NCI-H1930 (cell line): ENCODE data around the gene TTC12.
A peak's percentile ranks its signal among the peaks of the same experiment; 100 is the strongest.

Experiments
- DNase-seq, 2 experiments: peaks; one replicate each; lab custom pipeline; 2025; lab: John Stamatoyannopoulos, UW

The TTC12 gene, protein sequence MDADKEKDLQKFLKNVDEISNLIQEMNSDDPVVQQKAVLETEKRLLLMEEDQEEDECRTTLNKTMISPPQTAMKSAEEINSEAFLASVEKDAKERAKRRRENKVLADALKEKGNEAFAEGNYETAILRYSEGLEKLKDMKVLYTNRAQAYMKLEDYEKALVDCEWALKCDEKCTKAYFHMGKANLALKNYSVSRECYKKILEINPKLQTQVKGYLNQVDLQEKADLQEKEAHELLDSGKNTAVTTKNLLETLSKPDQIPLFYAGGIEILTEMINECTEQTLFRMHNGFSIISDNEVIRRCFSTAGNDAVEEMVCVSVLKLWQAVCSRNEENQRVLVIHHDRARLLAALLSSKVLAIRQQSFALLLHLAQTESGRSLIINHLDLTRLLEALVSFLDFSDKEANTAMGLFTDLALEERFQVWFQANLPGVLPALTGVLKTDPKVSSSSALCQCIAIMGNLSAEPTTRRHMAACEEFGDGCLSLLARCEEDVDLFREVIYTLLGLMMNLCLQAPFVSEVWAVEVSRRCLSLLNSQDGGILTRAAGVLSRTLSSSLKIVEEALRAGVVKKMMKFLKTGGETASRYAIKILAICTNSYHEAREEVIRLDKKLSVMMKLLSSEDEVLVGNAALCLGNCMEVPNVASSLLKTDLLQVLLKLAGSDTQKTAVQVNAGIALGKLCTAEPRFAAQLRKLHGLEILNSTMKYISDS

GRCh38 chr11:113314389-113315301 lies at the start of gene TTC12:
TSS of gene TTC12 (plus strand) at chr11:113314583. CDS start at chr11:113316258, 1,675 bp downstream.
- DNase-seq, result peak; percentile 85 to 86

GRCh38 chr11:113265362-113265761 lies 49.0 kb upstream of the TTC12 start:
- DNase-seq, result no peak

- DNase-seq, result no peak
These were observed 46.9 kb upstream of the TTC12 start for GRCh38 chr11:113267493-113267892.

DNA sequence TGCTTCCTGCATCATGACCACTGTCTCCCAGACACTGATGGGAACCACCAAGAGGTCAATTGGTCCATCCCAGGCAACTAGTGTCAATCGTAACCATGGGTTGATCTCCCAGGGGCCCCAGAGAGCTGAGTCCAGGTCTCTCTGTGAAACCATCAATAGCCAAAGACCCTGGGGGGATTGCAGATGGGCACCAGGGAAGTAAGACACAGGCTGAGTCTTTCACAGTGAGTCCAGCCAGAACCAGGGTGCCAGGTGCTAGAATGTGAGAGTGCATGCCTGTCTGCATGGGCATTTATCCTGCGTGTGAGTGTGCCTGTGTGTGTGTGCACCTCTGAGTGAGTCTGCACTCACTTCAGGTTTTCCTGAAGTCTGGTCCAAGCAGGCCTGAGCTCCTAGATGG lies 45.3 kb upstream of the TTC12 start:
- no peak for DNase-seq

DNA sequence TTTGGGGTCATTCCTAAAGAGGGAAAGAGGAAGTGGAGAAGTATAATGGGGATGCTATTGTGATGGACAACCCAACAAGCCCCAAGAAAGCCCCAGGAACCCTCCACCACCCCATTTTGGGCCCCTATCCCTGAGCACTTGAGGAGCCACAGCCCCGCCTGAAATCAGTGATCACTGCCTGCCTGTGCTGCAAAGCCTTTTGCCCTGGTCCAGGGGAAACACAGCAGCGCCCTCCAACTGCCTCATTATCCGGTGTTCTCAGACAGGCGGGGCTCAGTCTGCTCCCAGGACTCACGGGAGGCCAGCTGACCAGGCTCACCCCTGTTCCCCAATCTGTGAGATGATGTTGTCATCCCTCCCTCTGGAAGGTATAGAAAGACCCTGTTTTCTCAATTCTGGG lies 44.7 kb upstream of the TTC12 start:
- no peak for DNase-seq

DNA sequence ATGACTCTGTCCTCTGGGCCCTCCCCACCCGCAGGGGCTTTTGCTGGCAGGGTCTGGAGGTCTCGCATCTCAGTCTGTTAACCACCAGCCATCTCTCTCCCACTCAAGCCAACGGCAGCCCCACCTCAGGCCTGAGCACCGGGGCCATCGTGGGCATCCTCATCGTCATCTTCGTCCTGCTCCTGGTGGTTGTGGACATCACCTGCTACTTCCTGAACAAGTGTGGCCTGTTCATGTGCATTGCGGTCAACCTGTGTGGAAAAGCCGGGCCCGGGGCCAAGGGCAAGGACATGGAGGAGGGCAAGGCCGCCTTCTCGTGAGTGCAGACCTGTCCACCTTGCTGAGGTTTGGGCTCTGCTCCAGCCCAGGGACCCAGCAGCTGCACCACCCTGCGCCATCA lies 44.3 kb upstream of the TTC12 start:
- no peak for DNase-seq

DNA sequence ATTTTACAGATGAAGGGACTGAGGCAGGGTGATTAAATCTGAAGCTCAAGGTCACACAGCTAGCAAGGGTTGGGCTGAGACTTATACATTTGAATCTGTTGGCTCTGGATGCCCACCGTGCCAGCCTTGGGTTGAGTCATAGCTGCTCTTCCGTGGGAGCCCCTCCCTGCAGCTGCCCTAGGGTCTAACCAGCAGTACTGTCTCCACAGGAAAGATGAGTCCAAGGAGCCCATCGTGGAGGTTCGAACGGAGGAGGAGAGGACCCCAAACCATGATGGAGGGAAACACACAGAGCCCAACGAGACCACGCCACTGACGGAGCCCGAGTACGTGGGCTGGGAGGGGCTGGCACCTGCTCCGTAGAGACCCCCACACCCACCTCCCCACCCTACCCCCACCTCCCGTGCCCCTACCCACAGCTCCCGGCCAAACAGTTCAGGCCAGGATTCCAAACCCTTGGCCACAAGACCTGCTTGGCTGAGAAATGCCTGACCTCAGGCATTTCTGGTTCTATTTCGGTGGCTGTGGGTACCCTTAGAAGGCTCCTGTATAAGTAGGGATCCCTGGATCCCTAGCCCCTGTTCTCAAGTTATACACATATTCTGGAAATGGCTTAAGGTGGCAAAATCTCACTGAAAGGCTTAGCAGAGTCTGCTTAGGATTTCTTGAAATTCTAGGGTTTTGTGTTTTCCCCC lies 42.7 kb upstream of the TTC12 start:
- DNase-seq, result no peak

GRCh38 chr11:113272281-113272680 lies 42.1 kb upstream of the TTC12 start:
- DNase-seq, result no peak

DNA sequence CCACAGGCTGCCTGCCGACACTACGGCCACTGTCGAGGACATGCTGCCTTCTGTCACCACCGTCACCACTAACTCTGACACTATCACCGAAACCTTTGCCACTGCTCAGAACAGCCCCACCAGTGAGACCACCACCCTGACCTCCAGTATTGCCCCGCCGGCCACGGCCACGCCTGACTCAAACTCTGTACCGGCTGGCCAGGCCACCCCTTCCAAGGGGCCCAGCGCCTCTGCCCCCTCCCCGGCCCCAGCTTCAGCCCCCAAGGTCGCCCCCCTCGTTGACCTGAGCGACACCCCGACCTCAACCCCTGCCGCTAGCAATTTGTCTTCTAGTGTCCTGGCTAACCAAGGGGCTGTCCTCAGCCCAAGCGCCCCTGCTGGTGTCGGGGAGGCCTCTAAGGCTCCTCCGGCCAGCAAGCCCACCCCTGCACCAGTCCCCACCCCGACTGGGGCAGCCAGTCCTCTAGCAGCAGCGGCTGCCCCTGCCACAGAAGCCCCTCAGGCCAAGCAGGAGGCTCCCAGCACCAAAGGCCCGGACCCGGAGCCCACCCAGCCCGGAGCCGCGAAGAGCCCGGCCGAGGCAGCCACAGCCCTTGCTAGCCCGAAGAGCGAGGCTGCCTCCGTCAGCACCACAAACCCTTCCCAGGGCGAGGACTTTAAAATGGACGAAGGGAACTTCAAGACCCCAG lies 41.3 kb upstream of the TTC12 start:
- no peak for DNase-seq

DNA sequence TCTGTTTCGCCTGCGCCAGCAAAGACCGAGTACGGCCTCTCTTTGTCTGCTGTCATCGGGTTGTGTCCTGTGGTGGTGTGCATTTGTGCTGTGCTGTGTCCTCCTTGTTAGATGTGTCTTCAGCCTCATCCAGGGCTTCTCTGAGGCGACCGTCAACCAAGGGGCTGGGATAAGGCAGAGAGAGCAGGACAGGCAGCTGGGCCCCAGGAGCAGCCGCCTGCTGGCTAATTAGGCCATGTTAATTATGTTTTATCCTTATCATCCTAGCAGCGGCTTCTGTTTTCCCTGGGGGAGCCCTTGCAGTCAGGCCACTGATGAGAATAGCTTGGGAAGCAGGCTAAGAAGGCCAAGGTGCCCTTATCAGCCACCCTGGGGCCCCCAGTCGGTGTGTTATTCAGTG lies 40.7 kb upstream of the TTC12 start:
- DNase-seq, result no peak

DNA sequence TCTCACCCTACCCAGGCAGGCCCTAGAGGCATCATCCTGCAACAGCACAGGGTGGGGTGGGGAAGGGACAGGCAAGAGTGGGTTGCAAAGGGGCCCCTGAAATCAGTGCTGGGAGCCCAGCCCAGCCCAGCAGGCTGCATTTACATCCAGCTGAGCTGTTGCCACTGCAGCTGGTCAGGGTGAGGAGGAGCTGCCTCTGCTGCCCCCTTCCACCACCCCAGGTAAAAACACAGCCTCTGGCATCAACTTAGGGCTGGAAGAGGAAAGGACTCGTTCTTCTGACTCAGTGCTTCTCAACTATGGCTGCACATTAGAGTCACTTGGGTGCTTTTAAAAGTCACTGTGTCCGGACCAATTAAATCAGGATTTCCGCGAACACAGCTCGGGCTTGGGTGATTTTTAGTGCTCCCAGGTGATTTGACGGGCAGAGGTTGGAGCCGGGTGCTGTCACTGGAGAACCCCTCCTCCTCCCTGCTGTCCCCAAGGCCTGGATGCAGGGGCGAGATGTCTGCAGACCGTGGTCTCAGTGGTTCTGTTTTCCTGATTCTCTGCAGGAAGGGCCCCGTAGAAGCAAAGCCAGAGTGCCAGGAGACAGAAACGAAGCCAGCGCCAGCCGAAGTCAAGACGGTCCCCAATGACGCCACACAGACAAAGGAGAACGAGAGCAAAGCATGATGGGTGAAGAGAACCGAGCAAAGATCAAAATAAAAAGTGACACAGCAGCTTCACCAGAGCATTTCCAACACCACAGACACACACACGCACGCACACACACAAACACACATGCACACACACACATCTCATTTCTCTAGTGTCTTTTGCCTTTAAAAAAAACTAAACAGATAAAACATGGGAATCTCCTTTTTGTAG lies 39.4 kb upstream of the TTC12 start:
- DNase-seq, result no peak

DNA sequence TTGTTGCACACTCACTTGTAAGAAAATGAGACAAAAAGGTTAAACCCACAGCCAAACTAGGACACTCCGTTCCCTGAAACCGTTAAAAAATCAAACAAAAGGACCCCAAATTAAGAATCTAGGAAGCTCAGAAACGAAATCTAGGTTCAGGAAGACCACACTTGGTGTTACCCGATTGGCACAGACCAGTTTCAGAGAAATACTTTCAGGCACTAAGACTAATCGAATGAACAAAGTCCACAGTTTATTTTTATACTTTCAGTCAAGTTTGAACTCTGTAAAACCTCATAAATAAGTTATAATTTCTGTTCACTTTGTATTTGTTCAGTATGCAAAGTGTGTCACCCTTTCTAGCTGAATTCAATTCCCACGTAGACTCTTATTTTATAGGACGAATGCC lies 38.8 kb upstream of the TTC12 start:
- no peak for DNase-seq

- DNase-seq, result no peak
These were observed 37.9 kb upstream of the TTC12 start for GRCh38 chr11:113276466-113276865.

- DNase-seq, result no peak
These were observed 36.5 kb upstream of the TTC12 start for GRCh38 chr11:113277907-113278306.

- DNase-seq, result no peak
These were observed 35.9 kb upstream of the TTC12 start for GRCh38 chr11:113278481-113278880.

GRCh38 chr11:113278925-113279324 lies 35.5 kb upstream of the TTC12 start:
- DNase-seq, result no peak

DNA sequence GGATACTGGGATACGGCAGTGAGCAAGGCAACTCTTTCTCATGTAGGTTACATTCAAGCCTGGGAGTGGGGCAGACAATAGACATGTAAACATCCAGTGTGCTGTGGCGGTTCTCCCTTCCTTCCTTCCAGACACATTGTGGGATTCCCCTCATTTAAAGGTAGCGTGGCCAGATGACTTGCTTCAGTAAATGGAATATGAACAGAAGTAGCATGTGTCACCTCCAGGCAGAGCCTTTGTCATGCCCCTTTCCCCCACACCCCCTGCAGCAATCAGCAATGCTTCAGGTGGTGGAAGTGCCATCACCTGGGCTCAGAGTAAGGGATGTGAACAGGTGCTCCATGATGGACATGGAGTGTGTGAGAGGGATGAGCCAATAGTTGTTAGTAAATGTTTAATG lies 34.8 kb upstream of the TTC12 start:
- no peak for DNase-seq

DNA sequence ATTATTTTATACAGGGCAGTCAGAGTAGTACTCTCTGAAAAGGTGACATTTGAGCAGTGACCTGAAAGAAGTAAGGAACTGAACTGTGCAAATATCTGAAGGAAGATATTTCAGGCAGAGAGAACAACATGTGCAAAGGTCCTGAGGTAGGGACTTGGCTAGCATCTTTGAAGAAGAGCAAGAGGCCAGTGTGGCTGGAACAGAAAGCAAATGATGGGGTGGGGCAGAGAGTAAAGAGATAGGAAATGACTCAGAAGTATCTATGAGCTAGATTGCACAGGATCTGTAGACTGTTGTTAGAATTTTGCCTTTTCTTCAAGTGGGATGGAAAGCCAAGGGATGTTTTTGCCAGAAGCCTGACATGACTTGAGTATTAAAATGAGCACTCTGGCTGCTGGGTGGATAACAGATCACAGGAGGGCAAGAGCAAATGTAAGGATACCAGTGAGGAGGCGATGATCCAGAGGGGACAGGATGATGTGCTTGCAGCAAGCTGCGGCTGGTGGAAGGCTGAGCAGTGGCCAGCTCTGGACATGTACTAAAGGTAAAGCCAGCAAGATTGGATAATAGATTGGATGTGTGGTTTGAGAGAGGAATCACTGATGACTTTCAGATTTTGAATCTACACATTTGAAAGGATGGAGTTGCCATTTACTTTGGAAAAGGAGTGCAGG lies 33.2 kb upstream of the TTC12 start:
- DNase-seq, result no peak

DNA sequence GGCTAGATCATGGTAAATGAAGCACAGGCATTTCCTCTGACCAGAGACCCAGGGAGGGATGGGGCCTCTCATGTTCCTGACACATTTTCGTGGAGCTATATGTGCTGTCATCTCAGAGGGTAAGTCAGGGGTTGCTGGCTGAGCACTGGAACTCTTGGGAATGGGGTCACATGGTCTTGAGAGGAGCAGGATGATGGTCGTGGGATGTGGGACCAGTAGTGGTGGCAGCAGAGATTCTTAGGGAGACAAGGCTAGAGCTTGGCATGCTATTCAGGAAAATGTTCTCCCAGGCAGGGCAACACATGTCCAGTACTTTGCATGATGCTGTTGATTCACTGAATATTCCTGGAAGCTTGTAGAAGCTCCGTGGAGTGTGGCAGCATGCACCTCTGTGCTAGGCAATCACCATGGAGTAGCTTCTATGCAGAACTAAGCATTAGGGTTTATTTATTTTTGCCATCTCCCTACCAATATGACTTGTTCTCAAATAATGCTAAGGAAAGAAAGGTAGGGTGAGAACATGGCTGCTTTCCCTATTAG lies 31.4 kb upstream of the TTC12 start:
- DNase-seq, result no peak
